Ovary (tissue), 9 donors: ENCODE data around the gene ENTPD2. TPM values are rescaled to one million over a fixed set of nuclear protein-coding genes. Genes with fewer than 3 reads are reported as not detected.

Experiments used
- DNase-seq, 5 donors: peaks; one replicate each; pipeline ENCODE4 v3.0.0-alpha.2; 2019 to 2020
- H3K27ac ChIP-seq, 2 donors: fragments of 200-600 bp; one replicate each; pipeline versions ENCODE4 v1.5.1 to v1.8.0; 2019 to 2022
- H3K27me3 ChIP-seq: fragments of 200-600 bp; one replicate; pipeline ENCODE4 v1.8.0; 2022
- H3K36me3 ChIP-seq: fragments of 200-600 bp; sonication (generic); one replicate; pipeline ENCODE4 v1.5.1; 2019
- H3K4me1 ChIP-seq: one replicate; pipeline ENCODE4 v1.8.1; 2013; ENCODE audit warnings: mild to moderate bottlenecking, moderate library complexity; ENCODE audit not compliant: insufficient read depth
- H3K4me3 ChIP-seq: fragments of 200-600 bp; sonication (generic); one replicate; pipeline ENCODE4 v1.5.1; 2017
- H3K9me3 ChIP-seq, 2 donors: fragments of 200-600 bp in 1 of 2; sonication (generic) in 1 of 2; one replicate each; pipeline versions ENCODE4 v1.5.1 to v1.8.1; 2013 to 2019; ENCODE audit warnings: mild to moderate bottlenecking in 1 of 2, moderate library complexity in 1 of 2
- EP300 ChIP-seq: sonication (generic); formaldehyde crosslinking; IDR thresholded peaks from one replicate; pipeline ENCODE4 v1.6.1; 2017; ENCODE audit warnings: antibody characterized with exemption
- POLR2A ChIP-seq: fragments of 450-650 bp; IDR thresholded peaks from one replicate; pipeline ENCODE4 v1.6.1; 2017; ENCODE audit warnings: antibody characterized with exemption, mild to moderate bottlenecking, moderate library complexity
- WGBS, 3 donors: extraction: QIAGEN DNeasy Blood & Tissue Kit in 1 of 3; methylation state at CpG; one replicate each; pipeline versions ENCODE4 v1.1.5 to v1.1.7; 2013 to 2017; 5-methylcytosine and 5-hydroxymethylcytosine counted together
- intact Hi-C, 4 donors: fragments of 100-400 bp; cut with DNase I; formaldehyde crosslinking; loops; one replicate each; pipeline versions ENCODE4 v1.11.0 to v1.15.1; 2022 to 2023
- polyA plus RNA-seq, 2 donors: library from polyadenylated mRNA; stranded (reverse); fragments of 200-250 nt in 1 of 2; fragments of 350-450 nt in 1 of 2; fragmentation: Illumina TruSeq in 1 of 2; extraction: RNeasy Lipid Tissue Mini Kit (QIAGEN cat#74804) in 1 of 2; gene quantifications; one replicate each; pipeline ENCODE4 v1.2.3, GENCODE V29; 2013 to 2014
- total RNA-seq, 7 donors: library from RNA; depleted of rRNA in 2 of 7; stranded (reverse); fragments of >200 nt in 2 of 7; fragmentation: NEBNext Ultra II Directional in 3 of 7; extraction: Animal tissue kit (Norgen Biotek cat#: 25700) in 3 of 7; gene quantifications; one replicate each; pipeline versions ENCODE4 v1.1.0 to v1.2.4, GENCODE V29; 2016 to 2023
- TF ChIP-seq, protein P1 (sequence below), 3 donors: fragments of 450-650 bp in 2 of 3; fragments of 200-600 bp in 1 of 3; IDR thresholded peaks; one replicate each; pipeline versions ENCODE4 v1.5.1 to v1.8.0; 2016 to 2022; ENCODE audit warnings: antibody characterized with exemption in 3 of 3, mild to moderate bottlenecking in 1 of 3
- donor health status: DM: no; HTN: no; CAD: no; lungs with moderate emphysema.
- donor health status: DM: no; HTN: no; CAD: no.
- donor health status: Bipolar disorder and iron deficiency.
- donor health status: DM: yes; HTN: yes; CAD: no.
- donor health status: DM: no; HTN: no; CAD: no.
- donor health status: DM: yes; HTN: yes; CAD: no.

ENTPD2 gene
- total and polyA plus RNA-seq, 9 donors = 0.12 to 5.1 (median 0.87) TPM

DNA sequence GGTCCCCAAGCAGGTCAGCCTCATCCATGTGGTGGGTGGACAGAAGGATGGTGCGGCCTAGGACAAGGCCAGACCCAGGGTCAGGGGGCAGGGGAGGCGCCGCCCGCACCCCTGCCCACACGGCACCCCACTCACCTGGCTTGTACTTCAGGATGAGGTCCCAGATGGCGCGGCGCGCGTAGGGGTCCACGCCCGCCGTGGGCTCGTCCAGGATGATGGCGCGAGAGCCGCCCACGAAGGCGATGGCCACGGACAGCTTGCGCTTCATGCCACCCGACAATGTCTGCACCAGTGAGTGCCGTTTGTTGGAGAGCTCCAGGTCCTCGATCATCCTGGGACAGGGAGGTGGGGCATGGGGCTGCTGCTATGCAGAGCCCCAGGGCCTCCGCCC is 38.3 kb downstream of the ENTPD2 start:
- Histone ChIP-seq H3K4me3 (no peak overlapping the region), H3K9me3 (no peaks in the 10 kb centered on the region), H3K27ac (no peak overlapping the region), H3K4me1 (no peaks in the 10 kb centered on the region), H3K36me3 (no peaks in the 10 kb centered on the region), H3K27me3 (no peaks in the 10 kb centered on the region)
- WGBS, 3 donors = 96 to 98% (median 98%) methylated on average over 21 to 25 of the region's 25 CpGs
- intact Hi-C loops = no loop called here
- no peak for TF ChIP-seq POLR2A
- TF ChIP-seq, protein P1, sequence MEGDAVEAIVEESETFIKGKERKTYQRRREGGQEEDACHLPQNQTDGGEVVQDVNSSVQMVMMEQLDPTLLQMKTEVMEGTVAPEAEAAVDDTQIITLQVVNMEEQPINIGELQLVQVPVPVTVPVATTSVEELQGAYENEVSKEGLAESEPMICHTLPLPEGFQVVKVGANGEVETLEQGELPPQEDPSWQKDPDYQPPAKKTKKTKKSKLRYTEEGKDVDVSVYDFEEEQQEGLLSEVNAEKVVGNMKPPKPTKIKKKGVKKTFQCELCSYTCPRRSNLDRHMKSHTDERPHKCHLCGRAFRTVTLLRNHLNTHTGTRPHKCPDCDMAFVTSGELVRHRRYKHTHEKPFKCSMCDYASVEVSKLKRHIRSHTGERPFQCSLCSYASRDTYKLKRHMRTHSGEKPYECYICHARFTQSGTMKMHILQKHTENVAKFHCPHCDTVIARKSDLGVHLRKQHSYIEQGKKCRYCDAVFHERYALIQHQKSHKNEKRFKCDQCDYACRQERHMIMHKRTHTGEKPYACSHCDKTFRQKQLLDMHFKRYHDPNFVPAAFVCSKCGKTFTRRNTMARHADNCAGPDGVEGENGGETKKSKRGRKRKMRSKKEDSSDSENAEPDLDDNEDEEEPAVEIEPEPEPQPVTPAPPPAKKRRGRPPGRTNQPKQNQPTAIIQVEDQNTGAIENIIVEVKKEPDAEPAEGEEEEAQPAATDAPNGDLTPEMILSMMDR (IDR thresholded peaks at IDR 0.05) = no peak
- TF ChIP-seq EP300 = no peak
- DNase-seq = no peak

DNA sequence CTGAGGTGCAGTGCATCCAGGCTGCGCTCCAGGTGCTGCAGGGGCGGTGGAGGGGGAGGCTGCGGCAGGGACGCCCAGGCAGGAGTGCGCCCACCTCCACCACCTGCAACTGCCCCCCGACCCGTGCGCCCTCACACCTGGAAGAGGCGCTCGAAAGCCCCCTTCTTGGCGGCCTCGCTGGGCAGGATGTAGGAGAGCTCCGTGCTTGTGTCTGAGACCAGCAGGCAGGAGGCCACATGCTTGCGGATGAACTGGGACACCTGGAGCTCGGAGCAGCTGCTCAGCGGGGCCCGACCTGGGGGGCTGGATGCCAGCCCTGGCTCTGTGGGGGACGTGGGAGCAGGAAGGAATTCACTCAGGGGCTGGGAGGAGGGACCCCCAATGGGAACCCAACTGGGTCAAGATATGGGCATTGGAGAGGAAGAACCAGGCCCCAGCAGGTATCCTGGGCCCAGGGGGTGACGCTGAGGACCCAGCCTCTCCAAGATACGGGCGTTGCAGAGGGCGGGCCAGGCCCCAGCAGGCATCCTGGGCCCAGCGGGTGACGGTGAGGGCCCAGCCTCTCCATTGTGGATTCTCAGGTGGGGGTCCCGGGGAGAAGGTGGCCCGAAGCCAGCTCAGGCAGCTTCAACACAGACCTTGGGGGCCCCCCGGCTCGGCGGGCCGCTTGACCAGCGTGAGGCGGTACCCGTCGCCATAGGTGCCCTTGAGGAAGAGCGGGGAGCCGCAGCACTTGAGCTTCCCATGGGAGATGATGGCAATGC is 38.9 kb downstream of the ENTPD2 start:
- WGBS, 3 donors = 93 to 97% (median 93%) methylated on average over 34 to 36 of the region's 36 CpGs
- intact Hi-C loops = no loop called here
- H3K9me3 ChIP-seq = no peaks in the 10 kb centered on the region
- no peaks in the 10 kb centered on the region for H3K36me3 ChIP-seq
- H3K4me3 ChIP-seq = no peak overlapping the region
- no peaks in the 10 kb centered on the region for H3K4me1 ChIP-seq
- no peak for DNase-seq
- no peak overlapping the region for H3K27ac ChIP-seq
- no peaks in the 10 kb centered on the region for H3K27me3 ChIP-seq
- TF ChIP-seq, protein P1 (IDR thresholded peaks at IDR 0.05) = no peak
- TF ChIP-seq POLR2A (no peak), EP300 (no peak)

DNA sequence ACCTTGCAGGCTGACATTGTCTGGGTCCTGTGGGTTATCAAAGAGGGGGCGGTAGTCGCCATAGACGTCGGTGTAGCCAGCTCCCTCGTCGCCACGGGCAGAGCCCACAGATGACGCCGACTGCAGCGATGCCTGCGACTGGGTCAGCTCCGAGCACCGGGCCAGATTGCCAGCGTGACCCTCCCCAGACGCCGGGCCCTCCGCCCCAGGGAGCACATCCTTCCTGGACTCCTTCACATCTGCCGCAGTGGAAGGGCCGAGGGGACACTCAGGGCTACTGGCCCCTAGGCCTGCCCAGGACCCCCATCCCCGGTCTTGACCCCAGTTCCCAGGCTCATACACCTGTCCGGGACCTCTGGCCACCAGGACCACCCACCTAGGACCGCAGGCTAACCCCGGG is 39.7 kb downstream of the ENTPD2 start:
- intact Hi-C loops = no loop called here
- Histone ChIP-seq H3K9me3 (no peaks in the 10 kb centered on the region), H3K36me3 (no peaks in the 10 kb centered on the region), H3K27me3 (no peaks in the 10 kb centered on the region), H3K27ac (no peak overlapping the region), H3K4me3 (no peak overlapping the region), H3K4me1 (no peaks in the 10 kb centered on the region)
- DNase-seq = no peak
- TF ChIP-seq EP300 (no peak), POLR2A (no peak)
- TF ChIP-seq, protein P1 (IDR thresholded peaks at IDR 0.05) = no peak
- 86 to 89% (median 88%) methylated on average over 23 of the region's 23 CpGs for WGBS, 3 donors

DNA sequence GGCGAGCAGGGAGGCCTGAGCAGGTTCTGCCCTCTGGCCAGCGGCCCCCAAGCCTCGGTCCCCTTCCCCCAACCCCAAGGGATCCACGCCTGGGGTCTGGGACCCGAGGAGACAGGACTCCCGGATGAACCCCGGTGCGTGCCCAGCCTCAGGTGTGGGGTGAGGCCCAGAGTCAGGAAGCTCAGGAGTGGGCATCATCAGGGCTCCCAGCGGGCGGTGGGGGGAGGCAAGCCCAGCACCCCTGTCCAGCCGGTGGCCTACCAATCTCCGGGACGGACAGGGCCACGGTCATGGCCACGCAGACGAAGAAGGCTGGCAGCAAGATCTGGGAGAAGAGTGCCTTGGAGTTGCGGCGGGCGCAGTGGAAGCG is 40.3 kb downstream of the ENTPD2 start:
- H3K36me3 ChIP-seq = no peaks in the 10 kb centered on the region
- no peak for DNase-seq

More for the DNA sequence above, 40.3 kb downstream of the ENTPD2 start:
- no peak overlapping the region for H3K4me3 ChIP-seq
- no peaks in the 10 kb centered on the region for H3K27me3 ChIP-seq
- no peak overlapping the region for H3K27ac ChIP-seq
- H3K4me1 ChIP-seq = no peaks in the 10 kb centered on the region
- intact Hi-C loops = no loop called here
- TF ChIP-seq POLR2A (no peak), EP300 (no peak)
- TF ChIP-seq, protein P1 (IDR thresholded peaks at IDR 0.05) = no peak
- 93 to 97% (median 96%) methylated on average over 17 to 20 of the region's 20 CpGs for WGBS, 3 donors
- H3K9me3 ChIP-seq = no peaks in the 10 kb centered on the region
